Thyroid gland (tissue), 4 donors: ENCODE measurements around the gene CACNA1D.

ENCODE experiments used
- POLR2A ChIP-seq, 2 donors: fragments of 450-650 bp; IDR thresholded peaks; one replicate each; pipeline ENCODE4 v1.6.1; 2017; ENCODE audit warnings: antibody characterized with exemption in 2 of 2, mild to moderate bottlenecking in 2 of 2, moderate library complexity in 1 of 2
- TF ChIP-seq, protein P1 (sequence below), 6 experiments: fragments of 200-600 bp in 3 of 6; fragments of 450-650 bp in 3 of 6; sonication (generic) in 3 of 6; IDR thresholded peaks; one replicate each; pipeline ENCODE4 v1.5.1; 2016 to 2019; ENCODE audit warnings: antibody characterized with exemption in 6 of 6, mild to moderate bottlenecking in 2 of 6, inconsistent platforms in 1 of 6, moderate library complexity in 1 of 6

DNA sequence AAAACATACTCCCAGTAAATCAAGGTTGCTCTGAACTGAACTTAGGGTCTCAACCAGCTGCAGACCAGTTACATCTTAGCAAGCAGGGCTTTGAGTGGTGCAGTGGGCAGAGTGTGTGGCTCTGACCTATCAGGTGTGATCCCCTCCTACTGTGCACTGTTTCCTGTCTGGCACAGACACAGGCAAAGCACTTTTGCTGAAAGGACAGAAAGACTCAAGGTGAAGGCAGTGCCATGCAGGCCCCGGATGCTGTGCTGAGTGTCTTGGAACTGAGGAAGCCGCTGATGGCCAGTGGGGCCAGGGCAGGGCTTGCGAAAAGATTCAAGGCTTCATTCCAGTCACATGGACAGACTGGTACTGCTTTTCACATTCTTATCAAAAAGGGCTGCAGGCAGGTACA lies 85.2 kb downstream of the CACNA1D start:
- TF ChIP-seq, protein P1, sequence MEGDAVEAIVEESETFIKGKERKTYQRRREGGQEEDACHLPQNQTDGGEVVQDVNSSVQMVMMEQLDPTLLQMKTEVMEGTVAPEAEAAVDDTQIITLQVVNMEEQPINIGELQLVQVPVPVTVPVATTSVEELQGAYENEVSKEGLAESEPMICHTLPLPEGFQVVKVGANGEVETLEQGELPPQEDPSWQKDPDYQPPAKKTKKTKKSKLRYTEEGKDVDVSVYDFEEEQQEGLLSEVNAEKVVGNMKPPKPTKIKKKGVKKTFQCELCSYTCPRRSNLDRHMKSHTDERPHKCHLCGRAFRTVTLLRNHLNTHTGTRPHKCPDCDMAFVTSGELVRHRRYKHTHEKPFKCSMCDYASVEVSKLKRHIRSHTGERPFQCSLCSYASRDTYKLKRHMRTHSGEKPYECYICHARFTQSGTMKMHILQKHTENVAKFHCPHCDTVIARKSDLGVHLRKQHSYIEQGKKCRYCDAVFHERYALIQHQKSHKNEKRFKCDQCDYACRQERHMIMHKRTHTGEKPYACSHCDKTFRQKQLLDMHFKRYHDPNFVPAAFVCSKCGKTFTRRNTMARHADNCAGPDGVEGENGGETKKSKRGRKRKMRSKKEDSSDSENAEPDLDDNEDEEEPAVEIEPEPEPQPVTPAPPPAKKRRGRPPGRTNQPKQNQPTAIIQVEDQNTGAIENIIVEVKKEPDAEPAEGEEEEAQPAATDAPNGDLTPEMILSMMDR (IDR thresholded peaks at IDR 0.05): no peak
- no peak for TF ChIP-seq POLR2A (IDR thresholded peaks at IDR 0.05)
